Muscle of arm (tissue), 12 donors: ENCODE measurements around the gene TSHZ3. TPM values are rescaled to one million over a fixed set of nuclear protein-coding genes. Genes with fewer than 3 reads are reported as not detected.

ENCODE experiments used
- DNase-seq: peaks from one replicate; pipeline ENCODE4 v3.0.0-alpha.2; 2013
- polyA plus RNA-seq, 12 donors: library from polyadenylated mRNA; unstranded; fragments of 120-200 nt; gene quantifications; one replicate each; pipeline ENCODE4 v1.2.1, GENCODE V29; 2013; ENCODE audit not compliant: insufficient read length in 12 of 12

TSHZ3 gene
- polyA plus RNA-seq, 12 donors: 14.8 to 18.8 (median 16.7) TPM; not detected in 1

- no peak for DNase-seq
These were observed 34.2 kb downstream of the TSHZ3 start for GRCh38 chr19:31314849-31315629.

DNA sequence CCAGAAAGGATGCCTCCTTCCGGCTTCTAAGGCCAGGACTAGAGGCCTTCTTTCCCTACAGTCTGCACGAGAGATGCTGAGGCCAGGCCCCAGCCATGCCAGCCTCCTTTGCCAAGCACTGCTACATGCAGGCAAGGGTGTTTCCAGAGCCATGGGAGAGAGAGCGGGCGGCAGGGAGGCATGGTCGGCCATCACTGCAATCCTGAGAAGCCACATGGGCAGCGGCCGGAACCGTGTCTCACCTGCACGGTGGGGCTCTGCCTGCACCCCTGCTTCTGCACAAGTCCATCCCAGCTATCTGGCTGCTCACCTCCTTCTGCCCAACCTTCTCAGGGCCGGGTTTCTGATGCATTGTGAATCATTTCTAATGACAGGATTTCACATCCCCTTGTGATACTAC lies 35.1 kb downstream of the TSHZ3 start:
- DNase-seq: no peak

GRCh38 chr19:31313291-31314030 lies 35.8 kb downstream of the TSHZ3 start:
- no peak for DNase-seq

DNA sequence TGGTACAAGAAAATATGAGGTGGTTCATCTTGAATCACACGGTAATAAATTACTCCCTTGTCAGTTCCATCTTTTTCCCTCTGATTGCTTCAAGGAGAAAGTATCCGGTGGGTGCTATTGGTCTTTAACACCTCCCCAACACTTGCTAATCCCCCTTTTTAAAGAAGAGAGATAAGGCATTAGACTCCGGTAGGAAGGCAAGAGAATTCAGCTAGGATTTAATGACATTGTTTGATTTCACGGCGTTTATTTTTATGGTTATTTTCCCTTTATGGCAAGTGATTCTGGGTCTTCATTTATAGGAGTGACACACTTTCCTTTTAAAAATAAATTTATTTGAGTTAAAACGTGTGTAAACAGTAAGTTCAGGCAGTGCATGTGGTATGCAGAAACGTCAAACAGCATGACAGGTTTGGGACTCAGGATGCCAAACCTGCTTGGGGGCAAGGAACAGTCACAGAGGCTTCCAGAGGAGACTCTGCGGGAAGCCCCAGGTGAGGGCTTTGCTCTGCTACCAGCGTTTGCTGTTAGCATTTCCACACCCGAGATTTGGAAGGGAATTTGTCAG lies 36.5 kb downstream of the TSHZ3 start:
- no peak for DNase-seq

- peak; percentile 64 for DNase-seq
These were observed 37.1 kb downstream of the TSHZ3 start for GRCh38 chr19:31312009-31312676.

- DNase-seq: no peak
These were observed 38.7 kb downstream of the TSHZ3 start for GRCh38 chr19:31310432-31311133.

GRCh38 chr19:31308781-31309180 lies 40.5 kb downstream of the TSHZ3 start:
- no peak for DNase-seq

DNA sequence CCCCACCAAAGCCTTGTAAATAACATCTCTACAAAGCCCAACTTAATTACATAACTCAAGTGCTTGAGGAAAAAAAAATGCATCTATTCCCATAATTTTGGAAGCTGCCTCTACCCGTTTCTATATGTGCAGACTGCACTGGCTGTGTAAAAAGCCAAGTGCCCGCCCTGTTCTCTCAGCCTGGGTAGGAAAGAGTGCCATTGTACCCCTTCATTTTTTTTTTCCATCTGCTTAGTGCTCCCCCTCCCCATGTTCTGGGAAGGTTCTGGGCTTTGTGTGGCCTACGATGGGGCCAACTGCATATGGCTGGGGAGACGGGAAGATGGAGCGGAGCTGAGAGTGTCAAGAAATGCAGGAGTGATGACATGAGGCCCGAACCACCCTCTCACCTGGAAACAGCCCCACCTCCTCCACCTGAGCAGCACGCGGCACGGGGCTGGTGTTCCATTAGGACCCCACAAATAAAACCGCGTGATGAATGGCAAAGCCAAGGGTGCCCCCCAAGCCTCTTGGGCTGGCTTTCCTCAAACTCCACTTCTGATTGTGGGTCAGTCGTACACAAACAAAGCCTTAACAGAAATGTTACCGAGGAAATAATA lies 42.1 kb downstream of the TSHZ3 start:
- DNase-seq: no peak

DNA sequence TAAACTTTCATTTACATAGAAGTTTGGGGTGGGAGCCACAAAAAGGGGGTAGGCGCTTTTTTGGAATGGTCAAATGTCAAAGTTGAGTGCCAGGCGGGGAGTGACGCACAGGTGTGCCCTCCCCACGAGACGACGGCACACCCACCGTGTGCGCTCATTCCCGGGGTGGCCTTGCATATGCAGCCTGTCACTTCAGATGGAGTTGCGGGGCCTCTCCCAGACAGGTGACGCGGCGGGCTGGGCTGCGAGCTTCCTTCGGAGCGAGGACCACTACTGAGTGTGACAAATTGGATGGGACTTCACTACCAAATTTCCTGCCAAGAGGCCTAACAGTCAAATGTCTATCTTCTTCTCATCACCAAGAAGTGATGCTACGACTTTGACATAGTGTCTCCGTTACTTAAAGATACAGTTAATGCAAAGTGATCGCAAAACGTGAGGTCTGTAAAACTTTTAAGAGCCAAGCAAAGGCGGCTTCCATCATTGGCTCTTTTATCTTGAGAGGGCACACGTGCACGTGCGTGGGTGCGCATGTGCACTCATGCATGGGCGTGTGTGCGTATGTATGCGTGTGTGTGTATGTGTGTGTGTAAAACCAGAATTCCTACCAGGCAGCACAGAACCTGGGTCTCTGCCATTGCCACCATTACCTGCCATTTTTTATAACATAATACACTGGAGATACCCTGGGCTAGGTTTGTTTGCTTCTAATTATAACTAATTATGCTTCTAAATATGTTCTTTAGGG lies 43.1 kb downstream of the TSHZ3 start:
- DNase-seq: no peak

DNA sequence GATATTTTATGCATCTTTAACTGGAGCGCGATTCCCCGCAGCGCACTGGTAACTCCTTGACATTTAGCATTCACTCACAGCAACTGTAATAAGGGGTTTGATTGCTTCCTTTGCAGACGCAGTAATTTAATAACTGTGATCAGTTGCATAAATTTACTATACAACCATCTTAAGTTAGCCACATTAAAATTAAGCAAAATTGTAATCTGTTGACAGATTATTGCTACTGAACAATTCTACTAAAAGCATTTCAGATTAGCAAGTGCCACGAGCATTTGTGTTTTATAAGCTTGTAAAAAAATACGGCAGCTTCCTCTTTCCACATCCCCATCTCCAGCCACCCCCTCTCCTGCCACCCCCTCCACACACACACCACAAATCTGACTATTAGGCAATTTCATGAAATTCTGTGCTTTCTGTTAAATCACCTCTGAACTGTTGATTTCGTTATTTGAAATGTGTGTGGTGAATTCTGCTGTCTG lies 44.4 kb downstream of the TSHZ3 start:
- DNase-seq: no peak

- no peak for DNase-seq
These were observed 45.9 kb downstream of the TSHZ3 start for GRCh38 chr19:31303262-31303815.

- no peak for DNase-seq
These were observed 47.8 kb downstream of the TSHZ3 start for GRCh38 chr19:31301306-31301980.

- no peak for DNase-seq
These were observed 48.8 kb downstream of the TSHZ3 start for GRCh38 chr19:31300422-31300821.

DNA sequence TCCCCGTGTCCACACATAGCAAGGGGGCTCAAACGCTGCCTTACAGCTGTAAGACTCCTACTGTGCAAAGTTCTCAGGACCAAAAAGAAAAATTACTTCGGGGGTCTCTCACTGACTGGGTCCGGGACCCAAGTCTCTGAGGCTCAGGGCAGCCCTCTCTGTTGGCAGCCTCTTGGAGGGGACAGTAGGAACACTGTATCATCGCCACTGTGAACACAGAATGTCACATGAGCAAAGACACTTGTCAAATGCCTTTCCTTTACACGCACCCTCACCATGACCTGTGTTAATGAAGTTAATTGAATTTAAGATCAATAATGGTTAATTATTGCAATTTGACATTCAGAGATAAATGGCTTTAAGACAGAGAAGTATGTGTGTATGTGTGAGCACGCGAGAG lies 49.6 kb downstream of the TSHZ3 start:
- DNase-seq: no peak

DNA sequence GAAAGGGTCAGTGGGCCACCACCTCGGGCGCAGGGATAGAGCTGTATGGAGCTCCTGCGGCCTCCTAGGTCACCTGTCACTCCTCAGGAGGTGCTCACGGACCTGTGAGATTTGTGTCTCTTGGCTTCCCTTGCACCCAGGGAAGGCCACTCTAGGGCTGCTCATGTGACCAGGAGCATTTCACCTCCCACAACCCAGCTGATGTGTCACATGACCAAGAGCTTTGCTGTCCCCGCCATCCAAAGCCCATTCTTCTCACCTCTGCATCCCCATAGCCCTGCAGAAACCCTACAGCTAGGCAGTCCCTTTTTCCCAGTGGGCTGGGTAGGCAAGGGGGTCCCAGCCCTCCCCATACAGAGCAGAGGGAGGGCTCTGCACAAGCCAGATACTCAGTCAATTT lies 51.2 kb downstream of the TSHZ3 start:
- DNase-seq: no peak

- DNase-seq: no peak
These were observed 52.4 kb downstream of the TSHZ3 start for GRCh38 chr19:31296741-31297390.

DNA sequence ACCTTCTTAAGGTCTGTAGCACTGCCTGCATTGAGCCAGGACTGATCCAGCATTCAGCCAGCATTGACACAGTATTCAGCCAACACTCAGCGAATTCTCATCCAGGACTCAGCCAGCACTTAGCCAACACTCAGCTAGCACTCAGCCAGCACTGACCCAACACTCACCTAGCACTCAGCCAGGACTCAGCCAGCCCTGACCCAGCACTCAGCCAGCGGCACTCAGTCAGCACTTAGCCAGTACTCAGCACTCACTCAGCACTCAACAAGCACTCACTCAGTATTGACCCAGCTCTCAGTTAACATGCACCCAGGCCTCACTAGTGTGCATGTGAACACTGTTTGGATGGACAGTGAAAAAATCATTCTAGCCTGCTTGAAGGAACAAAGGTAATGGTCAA lies 55.0 kb downstream of the TSHZ3 start:
- no peak for DNase-seq

- DNase-seq: no peak
These were observed 56.5 kb downstream of the TSHZ3 start for GRCh38 chr19:31292639-31293185.
